ENCODE data around the gene DHX9.

- no peak for TF ChIP-seq CTCF (IDR thresholded peaks at IDR 0.05)
- no peak for TF ChIP-seq POLR2AphosphoS5 (IDR thresholded peaks at IDR 0.05; ENCODE audit: low read depth, low read length)
- no peak for TF ChIP-seq REST (IDR thresholded peaks at IDR 0.05; ENCODE audit: insufficient read depth in 1 of 2, low read depth in 2 of 2, low read length in 1 of 2)
- TF ChIP-seq SIN3A (IDR thresholded peaks at IDR 0.05; ENCODE audit: borderline replicate concordance, insufficient read depth, low read depth, low read length): no peak
- no peak for TF ChIP-seq TCF7L2 (IDR thresholded peaks at IDR 0.05; ENCODE audit: low read depth, low read length)
Observed at GRCh38 chr1:182917378-182917777, 78.2 kb downstream of the DHX9 start.

All from Panc1 (cell line).